Measurements from ENCODE around the gene ZC2HC1C. TPM values are rescaled to one million over a fixed set of nuclear protein-coding genes. Genes with fewer than 3 reads are reported as not detected.

The ZC2HC1C gene
- total and polyA plus RNA-seq, 2 of the 13 experiments (the other 11 are each of a cell fraction or from before 2014, with no cell fraction given): 3.3 to 3.5 TPM

DNA sequence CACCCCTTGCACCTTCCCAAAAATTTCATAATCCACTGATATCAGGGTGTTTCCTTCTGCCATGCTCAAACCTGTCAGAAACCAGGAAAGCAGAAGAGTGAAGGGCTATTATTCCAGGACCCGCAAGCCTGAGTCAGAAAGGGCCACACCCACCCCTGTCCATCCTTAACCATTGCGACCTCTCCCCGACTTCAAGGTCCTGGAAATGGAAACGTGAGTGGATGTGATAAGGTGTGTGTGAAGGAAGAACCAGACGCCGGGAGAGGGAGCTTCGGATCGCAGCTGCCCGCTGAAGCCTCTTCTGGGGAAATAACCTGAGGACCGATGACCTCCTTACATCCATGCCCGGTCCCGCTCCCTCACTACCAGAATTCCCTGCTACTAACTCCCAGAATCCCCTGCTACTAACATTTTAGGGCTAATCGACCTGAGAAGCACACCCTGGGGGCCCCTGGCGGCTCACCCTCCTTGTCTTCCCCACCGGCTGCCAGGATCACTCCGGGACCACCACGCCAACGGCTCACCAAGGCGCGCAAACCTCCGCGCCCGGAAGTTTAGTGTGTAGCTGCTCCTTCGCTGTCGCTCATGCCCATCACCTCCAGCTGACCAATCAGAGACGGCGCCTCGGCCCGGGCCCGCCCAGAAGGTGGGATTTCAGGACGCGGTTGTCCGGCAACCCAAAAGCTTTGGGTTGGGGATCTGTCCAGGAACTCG is 5.8 kb upstream of the ZC2HC1C start, which contains the start of gene ACYP1 (continued):
- TF ChIP-seq, protein P1, sequence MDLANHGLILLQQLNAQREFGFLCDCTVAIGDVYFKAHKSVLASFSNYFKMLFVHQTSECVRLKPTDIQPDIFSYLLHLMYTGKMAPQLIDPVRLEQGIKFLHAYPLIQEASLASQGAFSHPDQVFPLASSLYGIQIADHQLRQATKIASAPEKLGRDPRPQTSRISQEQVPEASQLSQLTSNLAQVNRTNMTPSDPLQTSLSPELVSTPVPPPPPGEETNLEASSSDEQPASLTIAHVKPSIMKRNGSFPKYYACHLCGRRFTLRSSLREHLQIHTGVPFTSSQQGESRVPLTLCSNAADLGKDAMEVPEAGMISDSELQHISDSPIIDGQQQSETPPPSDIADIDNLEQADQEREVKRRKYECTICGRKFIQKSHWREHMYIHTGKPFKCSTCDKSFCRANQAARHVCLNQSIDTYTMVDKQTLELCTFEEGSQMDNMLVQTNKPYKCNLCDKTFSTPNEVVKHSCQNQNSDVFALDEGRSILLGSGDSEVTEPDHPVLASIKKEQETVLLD (CRISPR knock-in tag; IDR thresholded peaks at IDR 0.05; ENCODE audit: low read depth): no peak
- TF ChIP-seq FOSL1 (CRISPR knock-in tag; IDR thresholded peaks at IDR 0.05; ENCODE audit: borderline replicate concordance): no peak
- TF ChIP-seq CBFB (CRISPR knock-in tag; IDR thresholded peaks at IDR 0.05): no peak; the same call in 1 of the 2 replicates
- peak; percentile 26 for TF ChIP-seq TEAD3 (CRISPR knock-in tag; optimal IDR thresholded peaks at IDR 0.05; ENCODE audit: borderline replicate concordance)
- TF ChIP-seq HMG20B (CRISPR knock-in tag; conservative IDR thresholded peaks at IDR 0.05): no peak
- TF ChIP-seq ATF7-NPFF (CRISPR knock-in tag; IDR thresholded peaks at IDR 0.05; ENCODE audit: low read depth): 0 out of 2 replicates have a peak, but pooled peaks have one; percentile 28
- peak; percentile 8; the same call in 1 of the 2 replicates for TF ChIP-seq HOXA3 (CRISPR knock-in tag; IDR thresholded peaks at IDR 0.05)
- no peak for TF ChIP-seq NR1H2 (CRISPR knock-in tag; IDR thresholded peaks at IDR 0.05; ENCODE audit: borderline replicate concordance, low read depth)
- TF ChIP-seq HNF1A (IDR thresholded peaks at IDR 0.05; ENCODE audit: low read depth): no peak
- TF ChIP-seq HNF1A (CRISPR knock-in tag; IDR thresholded peaks at IDR 0.05; ENCODE audit: borderline replicate concordance): no peak
- TF ChIP-seq MAZ (IDR thresholded peaks at IDR 0.05; ENCODE audit: borderline replicate concordance, low read depth, low read length): no peak
- 0 out of 2 replicates have a peak, but pooled peaks have one; percentile 35 for TF ChIP-seq MAZ (CRISPR knock-in tag; IDR thresholded peaks at IDR 0.05; ENCODE audit: low read depth)
- no peak for TF ChIP-seq NFIB (CRISPR knock-in tag; IDR thresholded peaks at IDR 0.05; ENCODE audit: borderline replicate concordance)
- no peak for TF ChIP-seq ZNF737 (CRISPR knock-in tag; IDR thresholded peaks at IDR 0.05; ENCODE audit: borderline replicate concordance)
- no peak for TF ChIP-seq ZKSCAN5 (CRISPR knock-in tag; IDR thresholded peaks at IDR 0.05)
- no peak for TF ChIP-seq ZNF614 (CRISPR knock-in tag; IDR thresholded peaks at IDR 0.05; ENCODE audit: borderline replicate concordance)
- no peak for TF ChIP-seq ZNF331 (CRISPR knock-in tag; IDR thresholded peaks at IDR 0.05)
- no peak for TF ChIP-seq ZSCAN21 (CRISPR knock-in tag; IDR thresholded peaks at IDR 0.05; ENCODE audit: borderline replicate concordance)
- TF ChIP-seq HDAC1 (CRISPR knock-in tag; IDR thresholded peaks at IDR 0.05): peak; percentile 85
- no peak for TF ChIP-seq DNMT3B (CRISPR knock-in tag; conservative IDR thresholded peaks at IDR 0.05)
- TF ChIP-seq, protein P2, sequence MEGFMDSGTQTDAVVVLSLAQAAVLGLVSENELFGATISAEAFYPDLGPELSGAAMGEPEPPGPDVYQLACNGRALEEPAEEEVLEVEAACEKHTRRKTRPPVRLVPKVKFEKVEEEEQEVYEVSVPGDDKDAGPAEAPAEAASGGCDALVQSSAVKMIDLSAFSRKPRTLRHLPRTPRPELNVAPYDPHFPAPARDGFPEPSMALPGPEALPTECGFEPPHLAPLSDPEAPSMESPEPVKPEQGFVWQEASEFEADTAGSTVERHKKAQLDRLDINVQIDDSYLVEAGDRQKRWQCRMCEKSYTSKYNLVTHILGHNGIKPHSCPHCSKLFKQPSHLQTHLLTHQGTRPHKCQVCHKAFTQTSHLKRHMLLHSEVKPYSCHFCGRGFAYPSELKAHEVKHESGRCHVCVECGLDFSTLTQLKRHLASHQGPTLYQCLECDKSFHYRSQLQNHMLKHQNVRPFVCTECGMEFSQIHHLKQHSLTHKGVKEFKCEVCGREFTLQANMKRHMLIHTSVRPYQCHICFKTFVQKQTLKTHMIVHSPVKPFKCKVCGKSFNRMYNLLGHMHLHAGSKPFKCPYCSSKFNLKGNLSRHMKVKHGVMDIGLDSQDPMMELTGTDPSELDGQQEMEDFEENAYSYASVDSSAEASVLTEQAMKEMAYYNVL (CRISPR knock-in tag; IDR thresholded peaks at IDR 0.05; ENCODE audit: borderline replicate concordance): no peak
- TF ChIP-seq POLR2AphosphoS2 (IDR thresholded peaks at IDR 0.05; ENCODE audit: low read depth, low read length): no peak
